Liver (tissue), 9 donors: ENCODE data around the gene MAP3K4. TPM values are rescaled to one million over a fixed set of nuclear protein-coding genes. Genes with fewer than 3 reads are reported as not detected.
A peak's percentile ranks its signal among the peaks of the same experiment; 100 is the strongest.

Experiments used
- DNase-seq: peaks from one replicate; pipeline ENCODE4 v3.0.0-alpha.2; 2017; ENCODE audit warnings: low spot score
- H3K27ac ChIP-seq, 2 donors: one replicate each; pipeline ENCODE4 v1.7.0; 2013; ENCODE audit warnings: inconsistent platforms in 2 of 2, low read length in 2 of 2, control low read depth in 1 of 2, low read depth in 1 of 2, mild to moderate bottlenecking in 1 of 2
- H3K27me3 ChIP-seq, 4 donors: one replicate each; pipeline versions ENCODE4 v1.6.1 to v1.7.0; 2013; ENCODE audit warnings: low read length in 3 of 4, inconsistent platforms in 1 of 4, mild to moderate bottlenecking in 1 of 4, moderate library complexity in 1 of 4; ENCODE audit not compliant: control insufficient read depth in 4 of 4, insufficient read depth in 4 of 4
- H3K36me3 ChIP-seq, 4 donors: one replicate each; pipeline versions ENCODE4 v1.6.1 to v1.7.0; 2013; ENCODE audit warnings: low read length in 3 of 4, mild to moderate bottlenecking in 3 of 4, low read depth in 1 of 4, moderate library complexity in 1 of 4; ENCODE audit not compliant: control insufficient read depth in 4 of 4, insufficient read depth in 3 of 4
- H3K4me1 ChIP-seq, 4 donors: one replicate each; pipeline versions ENCODE4 v1.6.1 to v1.7.0; 2013; ENCODE audit warnings: low read length in 3 of 4, mild to moderate bottlenecking in 3 of 4, moderate library complexity in 1 of 4; ENCODE audit not compliant: control insufficient read depth in 4 of 4, insufficient read depth in 4 of 4
- H3K4me3 ChIP-seq, 3 donors: one replicate each; pipeline versions ENCODE4 v1.6.1 to v1.7.0; 2013; ENCODE audit warnings: low read length in 3 of 3, control low read depth in 1 of 3, low read depth in 1 of 3, mild to moderate bottlenecking in 1 of 3
- H3K9ac ChIP-seq, 2 donors: one replicate each; pipeline ENCODE4 v1.7.0; 2013; ENCODE audit warnings: low read length in 2 of 2, mild to moderate bottlenecking in 2 of 2, moderate library complexity in 2 of 2, control low read depth in 1 of 2, low read depth in 1 of 2
- H3K9me3 ChIP-seq, 4 donors: one replicate each; pipeline versions ENCODE4 v1.6.1 to v1.7.0; 2013; ENCODE audit warnings: low read length in 3 of 4; ENCODE audit not compliant: control insufficient read depth in 4 of 4
- CTCF ChIP-seq: fragments of 150-350 bp; IDR thresholded peaks from 2 replicates; pipeline ENCODE4 v1.5.1; 2017; ENCODE audit warnings: improper control_type of control experiment, low read depth, low read length; ENCODE audit not compliant: missing input control
- GABPA ChIP-seq, 2 donors: IDR thresholded peaks in 1 of 2; conservative IDR thresholded peaks in 1 of 2; 2 replicates each; pipeline ENCODE4 v1.6.1; 2016; ENCODE audit warnings: antibody characterized with exemption in 2 of 2, mild to moderate bottlenecking in 1 of 2, moderate library complexity in 1 of 2
- JUND ChIP-seq, 2 donors: IDR thresholded peaks; 2 replicates each; pipeline ENCODE4 v1.6.1; 2016; ENCODE audit warnings: antibody characterized with exemption in 2 of 2
- NR2F2 ChIP-seq: IDR thresholded peaks from 2 replicates; pipeline ENCODE4 v1.6.1; 2016; ENCODE audit warnings: antibody characterized with exemption
- REST ChIP-seq: IDR thresholded peaks from 2 replicates; pipeline ENCODE4 v1.6.1; 2016; ENCODE audit warnings: antibody characterized with exemption, mild to moderate bottlenecking
- RXRA ChIP-seq, 2 donors: IDR thresholded peaks; 2 replicates each; pipeline ENCODE4 v1.6.1; 2017 to 2018; ENCODE audit warnings: antibody characterized with exemption in 2 of 2, mild to moderate bottlenecking in 1 of 2
- SP1 ChIP-seq: IDR thresholded peaks from 2 replicates; pipeline ENCODE4 v1.6.1; 2018; ENCODE audit warnings: antibody characterized with exemption, mild to moderate bottlenecking
- TAF1 ChIP-seq: conservative IDR thresholded peaks from 2 replicates; pipeline ENCODE4 v1.6.1; 2016; ENCODE audit warnings: antibody characterized with exemption, mild to moderate bottlenecking
- YY1 ChIP-seq: IDR thresholded peaks from 2 replicates; pipeline ENCODE4 v1.6.1; 2016; ENCODE audit warnings: antibody characterized with exemption, mild to moderate bottlenecking
- WGBS: extraction: QIAGEN DNeasy Blood & Tissue Kit; methylation state at CpG from one replicate; pipeline ENCODE4 v1.1.7; 2013; 5-methylcytosine and 5-hydroxymethylcytosine counted together
- polyA plus RNA-seq, 2 donors: library from polyadenylated mRNA; stranded (reverse) in 1 of 2; unstranded in 1 of 2; fragments of 200-250 nt in 1 of 2; fragments of >200 nt in 1 of 2; fragmentation: Nextera tagmentation in 1 of 2; extraction: Ambion mirVana in 1 of 2; gene quantifications; one replicate each; pipeline versions ENCODE4 v1.2.1 to v1.2.3, GENCODE V29; 2013 to 2015
- total RNA-seq, 2 donors: library from RNA; depleted of rRNA; stranded (reverse); fragments of >200 nt; gene quantifications; one replicate each; pipeline ENCODE4 v1.2.3, GENCODE V29; 2014
- donor health status: healthy.
- donor health status: healthy.
- donor health status: healthy.
- donor health status: healthy.
- donor health status: healthy.

The MAP3K4 gene
- total and polyA plus RNA-seq, 4 donors = 4.3 to 20.0 (median 11.7) TPM

- TF ChIP-seq CTCF = no peak
- TF ChIP-seq SP1 = no peak
Measured at GRCh38 chr6:161085246-161085645, 93.7 kb downstream of the MAP3K4 start (continued).

- no peaks in the 10 kb centered on the region for H3K4me1 ChIP-seq
- no peaks in the 10 kb centered on the region for H3K9me3 ChIP-seq
- H3K27ac ChIP-seq = no peak overlapping the region
- no peak for DNase-seq
- H3K4me3 ChIP-seq = no peak overlapping the region
- H3K36me3 ChIP-seq = peaks cover 5 to 66% (median 55%) of the 10 kb centered on the region in 4 donors
- WGBS = 90% methylated on average over 2 of the region's 2 CpGs
- no peak overlapping the region for H3K9ac ChIP-seq
- TF ChIP-seq TAF1 (no peak), REST (peak; percentile 19)
- H3K27me3 ChIP-seq = no peaks in the 10 kb centered on the region
Measured at GRCh38 chr6:161088676-161089328, 97.2 kb downstream of the MAP3K4 start.

GRCh38 chr6:161091151-161091550 is 99.6 kb downstream of the MAP3K4 start:
- peaks cover 5 to 55% (median 50%) of the 10 kb centered on the region in 4 donors for H3K36me3 ChIP-seq

GRCh38 chr6:161091972-161092701 is 100.6 kb downstream of the MAP3K4 start:
- no peak overlapping the region for H3K9ac ChIP-seq
- no peaks in the 10 kb centered on the region for H3K9me3 ChIP-seq
- H3K36me3 ChIP-seq = peaks cover 7 to 52% (median 49%) of the 10 kb centered on the region in 4 donors
- no peak overlapping the region for H3K27ac ChIP-seq
- H3K4me3 ChIP-seq = no peak overlapping the region
- 94% methylated on average over 6 of the region's 6 CpGs for WGBS
- TF ChIP-seq NR2F2 = no peak
- no peak for TF ChIP-seq RXRA (IDR thresholded peaks at IDR 0.05)
- TF ChIP-seq JUND (IDR thresholded peaks at IDR 0.05) = no peak
- TF ChIP-seq GABPA (IDR thresholded peaks at IDR 0.05 in 1 of 2, conservative IDR thresholded peaks at IDR 0.05 in 1 of 2) = no peak
- H3K27me3 ChIP-seq = no peaks in the 10 kb centered on the region
- no peaks in the 10 kb centered on the region for H3K4me1 ChIP-seq
- no peak for DNase-seq

More at GRCh38 chr6:161091151-161091550, 99.6 kb downstream of the MAP3K4 start:
- Histone ChIP-seq H3K27me3 (no peaks in the 10 kb centered on the region), H3K4me1 (no peaks in the 10 kb centered on the region), H3K9ac (no peak overlapping the region), H3K4me3 (no peak overlapping the region), H3K9me3 (no peaks in the 10 kb centered on the region), H3K27ac (no peak overlapping the region)
- no peak for TF ChIP-seq YY1
- WGBS = 96% methylated on average over 4 of the region's 4 CpGs
- no peak for DNase-seq
